Sigmoid colon (tissue), 7 donors: Measurements from ENCODE around the gene CZIB. TPM values are rescaled to one million over a fixed set of nuclear protein-coding genes. Genes with fewer than 3 reads are reported as not detected.

Experiments
- DNase-seq: peaks from one replicate; pipeline ENCODE4 v3.0.0-alpha.2; 2019
- H3K27ac ChIP-seq, 4 donors: fragments of 200-600 bp; sonication (generic); one replicate each; pipeline ENCODE4 v1.5.1; 2016 to 2019; ENCODE audit warnings: mild to moderate bottlenecking in 1 of 4
- H3K27me3 ChIP-seq, 3 donors: fragments of 200-600 bp; sonication (generic); one replicate each; pipeline ENCODE4 v1.5.1; 2019; ENCODE audit warnings: mild to moderate bottlenecking in 1 of 3
- H3K36me3 ChIP-seq, 4 donors: fragments of 200-600 bp; sonication (generic); one replicate each; pipeline ENCODE4 v1.5.1; 2016 to 2019
- H3K4me1 ChIP-seq, 4 donors: fragments of 200-600 bp; sonication (generic); one replicate each; pipeline ENCODE4 v1.5.1; 2017 to 2019
- H3K4me3 ChIP-seq, 4 donors: fragments of 200-600 bp; sonication (generic); one replicate each; pipeline ENCODE4 v1.5.1; 2017 to 2019; ENCODE audit warnings: mild to moderate bottlenecking in 2 of 4, moderate library complexity in 1 of 4
- H3K9me3 ChIP-seq, 4 donors: fragments of 200-600 bp in 3 of 4; sonication (generic) in 3 of 4; one replicate each; pipeline versions ENCODE4 v1.5.1 to v1.6.1; 2013 to 2019
- EP300 ChIP-seq, 4 donors: sonication (generic); formaldehyde crosslinking; IDR thresholded peaks; one replicate each; pipeline ENCODE4 v1.6.1; 2017; ENCODE audit warnings: antibody characterized with exemption in 4 of 4
- POLR2A ChIP-seq, 2 donors: fragments of 450-650 bp; IDR thresholded peaks; one replicate each; pipeline ENCODE4 v1.6.1; 2016; ENCODE audit warnings: antibody characterized with exemption in 2 of 2, mild to moderate bottlenecking in 2 of 2, moderate library complexity in 2 of 2
- POLR2AphosphoS5 ChIP-seq, 4 donors: sonication (generic); formaldehyde crosslinking; IDR thresholded peaks; one replicate each; pipeline ENCODE4 v1.6.1; 2017; ENCODE audit warnings: antibody characterized with exemption in 4 of 4
- WGBS, 2 donors: extraction: QIAGEN DNeasy Blood & Tissue Kit; methylation state at CpG; one replicate each; pipeline ENCODE4 v1.1.7; 2013; 5-methylcytosine and 5-hydroxymethylcytosine counted together
- intact Hi-C: fragments of 100-400 bp; cut with DNase I; formaldehyde crosslinking; loops from one replicate; pipeline ENCODE4 v1.15.1; 2023
- polyA plus RNA-seq, 3 donors: library from polyadenylated mRNA; stranded (reverse); fragments of 200-250 nt; gene quantifications; one replicate each; pipeline ENCODE4 v1.2.3, GENCODE V29; 2013
- total RNA-seq, 4 donors: library from RNA; depleted of rRNA; stranded (reverse); fragments of >200 nt; gene quantifications; one replicate each; pipeline ENCODE4 v1.1.0, GENCODE V29; 2016
- TF ChIP-seq, protein P1 (sequence below), 4 experiments: fragments of 450-650 bp in 3 of 4; fragments of 200-600 bp in 1 of 4; IDR thresholded peaks; one replicate each; pipeline ENCODE4 v1.5.1; 2016 to 2019; ENCODE audit warnings: antibody characterized with exemption in 4 of 4, mild to moderate bottlenecking in 3 of 4, moderate library complexity in 2 of 4
- donor health status: healthy with polysubstance abuse.
- donor health status: Bipolar disorder and iron deficiency.
- donor health status: healthy.

CZIB gene
- total and polyA plus RNA-seq, 7 donors = 49.4 to 95.6 (median 79.2) TPM

DNA sequence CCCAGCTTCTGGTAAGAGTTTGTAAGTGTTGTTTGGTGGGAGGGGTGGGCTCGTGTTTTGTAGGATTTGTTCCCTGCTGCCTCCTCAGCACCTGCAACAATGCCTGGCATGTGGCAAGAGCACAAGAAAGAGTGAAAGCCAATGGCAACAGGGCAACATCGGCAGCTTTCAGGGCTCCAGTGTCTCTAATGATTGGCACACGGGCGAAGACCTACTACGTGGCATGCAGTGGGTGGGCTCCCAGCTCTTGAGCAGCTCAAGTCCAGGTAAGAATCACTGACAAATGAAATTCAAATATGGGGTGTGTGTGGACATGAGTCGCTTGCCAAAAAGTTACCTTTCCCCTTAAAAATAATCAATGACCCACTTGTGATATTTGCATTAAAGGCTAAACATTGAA is 54.1 kb downstream of the CZIB start:
- Histone ChIP-seq H3K27me3 (no peaks in the 10 kb centered on the region), H3K4me1 (no peaks in the 10 kb centered on the region), H3K9me3 (no peaks in the 10 kb centered on the region), H3K36me3 (no peaks in the 10 kb centered on the region), H3K4me3 (no peak overlapping the region), H3K27ac (no peak overlapping the region)
- 79 to 87% methylated on average over 6 of the region's 6 CpGs for WGBS, 2 donors
- intact Hi-C loops = no loop called here
- DNase-seq = no peak
- no peak for TF ChIP-seq POLR2AphosphoS5 (IDR thresholded peaks at IDR 0.05)
- TF ChIP-seq EP300 (IDR thresholded peaks at IDR 0.05) = no peak
- TF ChIP-seq POLR2A (IDR thresholded peaks at IDR 0.05) = no peak
- TF ChIP-seq, protein P1, sequence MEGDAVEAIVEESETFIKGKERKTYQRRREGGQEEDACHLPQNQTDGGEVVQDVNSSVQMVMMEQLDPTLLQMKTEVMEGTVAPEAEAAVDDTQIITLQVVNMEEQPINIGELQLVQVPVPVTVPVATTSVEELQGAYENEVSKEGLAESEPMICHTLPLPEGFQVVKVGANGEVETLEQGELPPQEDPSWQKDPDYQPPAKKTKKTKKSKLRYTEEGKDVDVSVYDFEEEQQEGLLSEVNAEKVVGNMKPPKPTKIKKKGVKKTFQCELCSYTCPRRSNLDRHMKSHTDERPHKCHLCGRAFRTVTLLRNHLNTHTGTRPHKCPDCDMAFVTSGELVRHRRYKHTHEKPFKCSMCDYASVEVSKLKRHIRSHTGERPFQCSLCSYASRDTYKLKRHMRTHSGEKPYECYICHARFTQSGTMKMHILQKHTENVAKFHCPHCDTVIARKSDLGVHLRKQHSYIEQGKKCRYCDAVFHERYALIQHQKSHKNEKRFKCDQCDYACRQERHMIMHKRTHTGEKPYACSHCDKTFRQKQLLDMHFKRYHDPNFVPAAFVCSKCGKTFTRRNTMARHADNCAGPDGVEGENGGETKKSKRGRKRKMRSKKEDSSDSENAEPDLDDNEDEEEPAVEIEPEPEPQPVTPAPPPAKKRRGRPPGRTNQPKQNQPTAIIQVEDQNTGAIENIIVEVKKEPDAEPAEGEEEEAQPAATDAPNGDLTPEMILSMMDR (IDR thresholded peaks at IDR 0.05) = no peak

- intact Hi-C loops = no loop called here
- Histone ChIP-seq H3K4me1 (no peaks in the 10 kb centered on the region), H3K4me3 (no peak overlapping the region), H3K27ac (no peak overlapping the region), H3K27me3 (no peaks in the 10 kb centered on the region), H3K36me3 (no peaks in the 10 kb centered on the region), H3K9me3 (no peaks in the 10 kb centered on the region)
- TF ChIP-seq, protein P1 (IDR thresholded peaks at IDR 0.05) = no peak
- TF ChIP-seq POLR2AphosphoS5 (IDR thresholded peaks at IDR 0.05) (no peak), POLR2A (IDR thresholded peaks at IDR 0.05) (no peak), EP300 (IDR thresholded peaks at IDR 0.05) (no peak)
- no peak for DNase-seq
- 15 to 65% methylated on average over 5 of the region's 5 CpGs for whole genome bisulfite sequencing, 2 donors
Measured at GRCh38 chr1:53165408-53165961, 54.9 kb downstream of the CZIB start.

Other genes starting within 250 kb of the CZIB start
- 100 to 1,000 TPM in 1 of 4 donors, 10 to 100 TPM in 3; 67.6 to 200 (median 88.6) TPM for gene PODN, start 158.4 kb downstream of the CZIB start, total RNA-seq
- gene PODN, start 158.4 kb downstream of the CZIB start, polyA plus RNA-seq = 10 to 100 TPM in 2 of 3 donors, 1 to 10 TPM in 1; 1.6 to 16.2 (median 13.8) TPM
- gene SLC1A7, start 78.0 kb downstream of the CZIB start, total RNA-seq = under 1 TPM in 3 of 4 donors, not detected in 1; 0.16 to 0.83 (median 0.54) TPM
- gene SLC1A7, start 78.0 kb downstream of the CZIB start, polyA plus RNA-seq = 1 to 10 TPM in 2 of 3 donors, under 1 TPM in 1; 0.86 to 1.6 (median 1.2) TPM
- 10 to 100 TPM in 3 of 4 donors, 1 to 10 TPM in 1; 8.0 to 14.1 (median 11.5) TPM for gene CPT2, start 23.8 kb downstream of the CZIB start, total RNA-seq
- 10 to 100 TPM; 33.0 to 78.8 (median 52.9) TPM for gene CPT2, start 23.8 kb downstream of the CZIB start, polyA plus RNA-seq
- gene MAGOH, start 17.9 kb upstream of the CZIB start, total RNA-seq = 10 to 100 TPM; 12.2 to 46.4 (median 28.7) TPM
- gene MAGOH, start 17.9 kb upstream of the CZIB start, polyA plus RNA-seq = 10 to 100 TPM; 73.9 to 98.4 (median 95.0) TPM
- gene LRP8, start 107.4 kb upstream of the CZIB start, total RNA-seq = 1 to 10 TPM; 1.1 to 1.7 (median 1.2) TPM
- 1 to 10 TPM in 2 of 3 donors, under 1 TPM in 1; 0.69 to 7.8 (median 3.0) TPM for gene LRP8, start 107.4 kb upstream of the CZIB start, polyA plus RNA-seq
- not detected for gene DMRTB1, start 238.8 kb upstream of the CZIB start, total RNA-seq
- gene DMRTB1, start 238.8 kb upstream of the CZIB start, polyA plus RNA-seq = not detected